NCI-H146 (cell line): ENCODE measurements around the gene RASGRF2.

Experiments
- DNase-seq: peaks from one replicate; lab custom pipeline; 2025; lab: John Stamatoyannopoulos, UW

Gene RASGRF2

GRCh38 chr5:81177061-81177460 lies 216.9 kb downstream of the RASGRF2 start:
- no peak for DNase-seq

- DNase-seq = no peak
Measured at GRCh38 chr5:81179959-81180358, 219.8 kb downstream of the RASGRF2 start.

GRCh38 chr5:81180780-81181460 lies 220.8 kb downstream of the RASGRF2 start:
- DNase-seq = no peak

- DNase-seq = no peak
Measured at GRCh38 chr5:81181576-81182316, 221.6 kb downstream of the RASGRF2 start.

DNA sequence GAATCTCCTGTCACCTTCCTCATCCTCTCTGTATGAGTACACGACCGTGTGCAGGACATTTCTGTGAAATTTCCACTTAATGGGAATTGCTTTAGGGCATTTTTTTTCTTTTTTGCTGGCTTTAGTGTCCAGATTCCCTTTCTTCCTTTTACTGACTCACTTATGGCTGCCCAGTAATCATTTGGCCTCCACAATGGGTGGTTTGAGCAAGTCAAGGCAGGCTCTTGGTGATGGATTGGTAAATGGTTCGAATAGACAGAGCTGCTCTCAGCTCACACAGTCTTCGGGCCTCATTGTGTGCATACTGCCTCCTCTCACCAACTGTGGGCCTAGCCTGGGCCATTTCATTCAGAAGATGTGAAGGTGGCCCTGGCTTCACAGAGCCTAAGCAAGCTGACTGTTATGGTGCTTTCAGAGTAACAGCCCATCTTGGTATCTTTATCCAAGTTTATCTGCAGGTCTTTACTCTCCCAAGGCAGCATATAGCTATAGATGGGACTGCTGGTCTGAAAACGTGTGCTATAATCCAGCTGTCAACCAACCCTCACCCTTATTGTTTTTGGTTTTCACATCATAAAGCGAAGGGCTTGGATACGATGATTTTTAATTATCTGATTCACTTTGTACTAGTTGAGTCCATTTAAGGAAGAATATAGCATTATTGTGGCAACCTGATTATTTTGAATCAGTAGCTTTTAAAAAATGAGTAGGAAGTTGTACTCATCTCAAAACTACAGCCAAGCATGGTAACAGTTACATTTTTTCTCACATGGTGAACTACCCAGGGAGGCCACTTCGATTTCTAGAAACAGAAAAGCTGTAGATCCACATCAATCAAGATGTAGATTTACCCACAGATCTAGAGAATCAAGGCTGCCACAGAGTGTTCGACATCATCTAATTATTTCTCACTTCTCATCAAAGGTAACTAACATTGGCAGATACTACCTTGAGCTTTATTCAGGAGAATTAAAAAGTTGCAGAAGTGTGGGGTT lies 222.5 kb downstream of the RASGRF2 start:
- DNase-seq = no peak

DNA sequence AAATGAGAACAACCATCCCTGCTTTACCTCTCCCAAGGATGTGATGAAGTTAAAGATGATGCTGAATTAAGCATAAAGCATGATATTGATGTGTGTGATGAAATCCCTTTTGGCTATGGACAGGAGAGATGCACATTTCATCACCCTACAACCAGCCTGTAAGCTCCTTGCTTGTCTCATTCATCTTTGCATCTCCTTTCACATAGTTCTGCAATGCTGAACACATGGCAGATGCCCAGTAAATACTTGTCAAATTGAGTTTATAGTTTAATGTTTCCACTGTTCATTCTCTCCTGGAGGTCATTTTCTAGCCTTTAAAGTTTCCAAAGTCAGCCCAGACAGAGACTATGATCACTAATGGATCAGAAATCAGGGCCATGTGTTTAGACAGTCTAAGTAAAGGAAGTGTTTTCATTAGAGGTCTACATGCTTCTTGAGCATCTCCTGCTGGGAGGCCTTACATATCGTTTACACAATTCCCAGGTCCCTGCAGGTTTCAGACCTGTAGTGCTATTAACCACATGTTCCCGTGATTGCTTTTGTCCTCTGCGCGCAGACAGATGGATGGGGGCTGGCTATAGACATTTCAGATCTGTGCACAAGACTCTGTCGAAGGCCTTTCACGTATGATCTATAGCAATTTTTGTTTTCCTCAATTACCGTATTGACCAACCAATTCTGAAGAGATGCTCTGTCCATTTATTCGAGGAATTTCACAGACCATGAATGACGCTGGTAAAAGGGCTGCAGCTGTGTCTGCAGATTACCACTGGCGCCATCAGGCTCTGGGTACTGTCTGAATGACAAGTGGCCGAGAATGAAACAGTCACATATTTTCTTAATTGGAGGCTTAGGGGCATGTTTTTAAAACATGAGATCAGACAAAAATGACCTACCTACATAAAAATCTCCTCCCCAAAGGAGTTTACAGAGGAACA lies 223.9 kb downstream of the RASGRF2 start:
- DNase-seq = peak; percentile 88

GRCh38 chr5:81184749-81185110 lies 224.6 kb downstream of the RASGRF2 start:
- DNase-seq = no peak

GRCh38 chr5:81187885-81188284 lies 227.7 kb downstream of the RASGRF2 start:
- DNase-seq = peak; percentile 28

DNA sequence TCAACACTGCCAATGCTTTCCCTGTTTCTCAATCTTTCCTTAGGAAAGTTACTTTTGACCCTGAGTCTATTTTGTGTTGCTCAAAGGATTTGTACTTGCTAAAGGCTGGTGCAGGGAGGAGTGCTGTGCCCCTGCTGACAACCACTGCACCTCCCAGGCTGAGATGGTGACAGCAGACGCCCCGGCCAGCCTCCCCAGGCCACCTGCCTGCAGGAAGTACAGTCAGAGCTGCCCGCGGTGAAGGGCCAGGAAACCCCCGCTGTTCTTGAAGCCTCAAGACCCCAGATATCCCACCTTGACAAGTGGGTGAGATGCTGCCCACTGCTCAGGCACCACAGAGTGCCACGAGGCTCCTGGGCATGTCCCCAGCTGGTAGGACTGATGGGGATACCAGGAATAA lies 228.8 kb downstream of the RASGRF2 start:
- no peak for DNase-seq

GRCh38 chr5:81189875-81190498 lies 229.8 kb downstream of the RASGRF2 start:
- no peak for DNase-seq

- no peak for DNase-seq
Measured at GRCh38 chr5:81191726-81192372, 231.7 kb downstream of the RASGRF2 start.

DNA sequence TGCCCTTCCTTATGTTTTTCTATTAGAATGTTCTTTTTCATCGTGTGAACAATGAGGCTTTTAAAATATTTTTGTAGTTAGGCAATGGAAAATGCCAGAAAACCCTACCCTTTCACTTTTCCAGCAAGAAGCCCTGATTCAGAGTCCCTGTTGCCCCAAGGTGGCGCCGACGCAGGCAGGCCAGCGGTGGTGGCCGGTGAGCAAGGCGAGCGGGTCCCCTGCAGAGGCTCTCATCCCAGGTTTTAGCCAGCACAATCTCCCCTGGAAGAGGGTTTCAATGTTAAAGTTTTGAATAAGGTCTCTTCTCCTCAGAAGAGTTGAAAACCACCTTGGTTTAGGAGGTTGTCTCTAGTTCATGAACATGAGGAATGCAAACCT lies 232.2 kb downstream of the RASGRF2 start:
- DNase-seq = no peak

- DNase-seq = peak; percentile 58
Measured at GRCh38 chr5:81194633-81195334, 234.6 kb downstream of the RASGRF2 start.

DNA sequence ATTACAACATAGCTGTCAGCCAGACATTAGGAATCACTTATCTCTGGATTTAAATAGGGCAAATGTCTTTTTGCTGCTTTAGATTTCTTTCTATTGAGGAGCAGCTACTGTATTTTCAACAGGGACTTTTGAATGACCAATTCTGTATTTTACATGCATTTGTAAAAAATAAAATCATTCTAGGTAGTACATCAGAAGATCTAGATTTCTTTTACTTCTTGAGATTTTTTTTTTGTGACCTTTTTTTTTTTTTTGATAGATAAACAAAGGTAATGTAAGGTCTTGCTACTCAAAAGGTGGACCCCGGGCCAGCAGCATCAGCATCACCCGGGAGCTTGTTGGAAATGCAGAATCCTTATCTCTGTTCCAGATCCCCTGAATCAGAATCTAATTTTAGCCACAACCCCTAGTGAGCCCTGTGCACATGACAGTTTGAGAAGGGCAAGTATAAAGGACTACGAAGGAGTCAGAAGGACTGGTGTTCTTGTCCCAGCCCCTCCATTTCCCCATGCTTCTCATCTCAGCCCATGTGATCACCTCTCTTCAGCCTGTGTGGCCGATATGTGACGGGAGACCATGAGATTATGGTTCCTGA lies 235.3 kb downstream of the RASGRF2 start:
- DNase-seq = peak; percentile 10

DNA sequence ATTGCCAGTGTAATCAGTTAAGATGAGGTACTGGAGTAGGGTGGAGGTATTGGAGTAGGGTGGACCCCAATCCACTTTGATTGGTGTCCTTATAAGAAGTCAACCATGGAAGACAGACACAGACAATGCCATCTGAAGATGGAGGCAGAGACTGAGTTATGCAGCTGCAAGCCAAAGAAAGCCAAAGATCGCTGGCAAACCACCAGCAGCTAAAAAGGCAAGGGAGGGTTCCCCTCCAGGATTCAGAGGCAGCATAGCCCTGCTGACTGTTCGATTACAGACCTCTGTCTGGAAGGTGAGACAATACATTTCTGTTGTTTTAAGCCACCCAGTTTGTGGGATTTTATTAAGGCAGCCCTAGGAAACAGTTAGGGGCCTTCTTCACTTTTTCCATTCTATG lies 242.5 kb downstream of the RASGRF2 start:
- DNase-seq = no peak

DNA sequence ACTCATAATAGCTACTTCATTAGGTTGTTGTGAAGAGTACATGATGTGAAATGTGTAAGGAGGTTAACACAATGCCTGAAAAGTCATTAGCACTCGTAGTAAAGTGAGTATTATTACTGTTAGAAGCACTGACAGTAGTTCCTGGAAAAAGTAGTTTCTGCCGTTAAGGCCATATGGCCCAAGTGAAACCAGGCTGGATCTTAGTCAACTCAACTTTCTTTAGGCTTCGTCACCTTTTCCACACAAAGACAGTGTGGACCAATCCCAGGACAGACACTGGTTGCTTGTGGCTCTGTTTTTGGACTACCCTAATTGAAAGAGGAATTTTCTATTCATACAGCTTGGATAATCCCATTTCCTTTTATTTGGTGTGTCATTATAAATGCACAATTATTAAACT lies 243.6 kb downstream of the RASGRF2 start:
- no peak for DNase-seq

DNA sequence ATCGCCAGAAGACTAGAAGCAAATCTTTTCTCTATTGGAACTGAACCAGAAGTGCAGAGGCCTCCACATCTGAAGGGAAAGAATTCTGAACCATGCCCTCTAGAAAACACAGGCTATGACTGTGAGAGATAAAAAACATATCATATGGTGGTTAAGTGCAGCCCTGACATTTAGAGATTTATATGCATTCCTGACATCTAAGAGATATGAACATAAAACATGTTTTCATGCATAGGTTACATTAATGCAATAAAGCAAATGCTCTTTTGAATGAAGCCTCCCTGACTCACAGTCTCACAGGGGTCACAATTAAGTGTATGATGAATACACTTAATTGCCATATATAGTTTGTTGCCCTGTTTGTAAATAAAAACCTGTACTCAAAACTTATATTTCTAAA lies 244.0 kb downstream of the RASGRF2 start:
- no peak for DNase-seq

GRCh38 chr5:81205058-81205457 lies 244.9 kb downstream of the RASGRF2 start:
- no peak for DNase-seq

GRCh38 chr5:81207009-81207408 lies 246.8 kb downstream of the RASGRF2 start:
- DNase-seq = no peak
